Measurements from ENCODE around the gene LOXL4. TPM values are rescaled to one million over a fixed set of nuclear protein-coding genes. Genes with fewer than 3 reads are reported as not detected.

Gene LOXL4
- 9.1 TPM for polyA plus RNA-seq (2013, experiment 1 of 2)
- polyA plus RNA-seq (2013, experiment 2 of 2), result 8.1 TPM

DNA sequence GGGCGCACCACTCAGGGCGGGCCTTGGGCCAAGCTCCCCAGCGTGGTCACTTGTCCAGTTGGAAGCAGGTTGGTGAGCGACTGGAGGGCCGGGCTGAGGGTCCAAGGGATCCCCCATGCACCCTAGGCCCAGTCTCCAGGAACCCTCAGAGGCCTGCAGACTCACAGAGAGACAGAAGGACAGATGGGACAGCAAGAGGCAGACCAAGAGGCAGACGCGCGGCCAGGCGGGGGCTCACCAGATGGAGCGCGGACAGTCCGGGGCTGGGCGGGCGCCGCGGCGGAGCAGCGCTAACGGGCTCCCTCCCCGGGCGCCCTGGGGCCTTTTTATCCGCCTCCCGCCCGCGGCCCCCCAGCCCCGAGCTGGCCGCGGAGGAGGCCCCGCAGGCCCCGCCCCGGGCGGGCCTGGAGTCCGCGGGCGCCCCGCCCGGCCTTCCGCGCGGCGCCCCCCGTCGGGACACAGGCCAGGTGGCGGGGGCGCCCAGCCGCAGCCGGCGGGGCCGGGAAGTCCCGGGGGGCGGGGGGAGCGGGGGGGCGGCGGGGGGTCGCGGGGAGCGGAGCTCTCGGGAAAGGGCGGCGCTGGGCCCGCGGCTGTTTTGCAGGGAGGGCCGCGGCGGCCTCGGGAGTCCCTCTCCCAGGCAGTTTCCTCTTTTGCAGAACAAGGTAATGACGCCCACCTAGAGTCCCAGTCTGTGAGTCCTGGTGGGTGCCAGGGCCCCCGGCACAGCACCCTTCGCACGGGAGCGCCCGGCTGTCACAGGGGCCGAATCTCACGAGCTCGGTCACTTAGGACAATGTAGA lies at the start of gene LOXL4:
TSS of gene LOXL4 (minus strand) at position 301 of the 800 bp plus-strand sequence. CDS start 5,175 bp downstream, outside the sequence.
- 13 to 25% methylated on average over 24 to 46 of the region's 75 CpGs for WGBS, 2 experiments (ENCODE audit: insufficient coverage in 2 of 2)
- Histone ChIP-seq H3K36me3 (ENCODE audit: control insufficient read depth, insufficient read depth, low read length) (no peaks in the 10 kb centered on the region), H3K9me3 (ENCODE audit: control insufficient read depth, low read length) (no peaks in the 10 kb centered on the region), H3K27ac (ENCODE audit: low read depth, low read length, severe bottlenecking) (peak within 1 kb of the TSS; percentile 71), H3K4me1 (ENCODE audit: control insufficient read depth, insufficient read depth, low read length, poor library complexity, severe bottlenecking) (peaks cover 46% of the 10 kb centered on the region), H3K4me3 (ENCODE audit: extremely low read depth, insufficient read depth, low read length, poor library complexity, severe bottlenecking) (peak within 1 kb of the TSS; percentile 18)

DNA sequence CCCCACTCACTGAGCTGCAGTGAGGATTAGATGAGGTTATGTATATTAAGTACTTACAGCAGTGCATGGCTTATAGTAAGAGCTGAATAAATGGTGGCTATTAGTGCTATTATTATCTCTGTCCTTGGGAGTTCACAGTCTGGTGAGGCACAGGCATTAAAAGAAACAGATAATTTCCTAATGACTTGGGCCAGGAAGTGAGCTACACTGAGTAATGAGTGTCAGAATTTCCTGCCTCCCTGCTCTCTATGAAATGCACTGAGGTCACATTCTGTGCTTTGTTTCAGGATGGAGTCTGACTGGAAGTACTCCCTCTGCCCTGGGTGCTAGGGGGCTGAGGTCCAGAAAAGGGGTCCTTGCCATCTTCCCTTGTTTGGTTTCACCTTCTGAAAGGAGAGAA lies 48.7 kb upstream of the LOXL4 start:
- H3K4me1 ChIP-seq (ENCODE audit: control insufficient read depth, insufficient read depth, low read length, poor library complexity, severe bottlenecking), result peaks cover 24% of the 10 kb centered on the region
- H3K27ac ChIP-seq (ENCODE audit: low read depth, low read length, severe bottlenecking), result no peak overlapping the region
- H3K4me3 ChIP-seq (ENCODE audit: extremely low read depth, insufficient read depth, low read length, poor library complexity, severe bottlenecking), result no peak overlapping the region
- H3K36me3 ChIP-seq (ENCODE audit: control insufficient read depth, insufficient read depth, low read length), result no peaks in the 10 kb centered on the region
- H3K9me3 ChIP-seq (ENCODE audit: control insufficient read depth, low read length), result no peaks in the 10 kb centered on the region

DNA sequence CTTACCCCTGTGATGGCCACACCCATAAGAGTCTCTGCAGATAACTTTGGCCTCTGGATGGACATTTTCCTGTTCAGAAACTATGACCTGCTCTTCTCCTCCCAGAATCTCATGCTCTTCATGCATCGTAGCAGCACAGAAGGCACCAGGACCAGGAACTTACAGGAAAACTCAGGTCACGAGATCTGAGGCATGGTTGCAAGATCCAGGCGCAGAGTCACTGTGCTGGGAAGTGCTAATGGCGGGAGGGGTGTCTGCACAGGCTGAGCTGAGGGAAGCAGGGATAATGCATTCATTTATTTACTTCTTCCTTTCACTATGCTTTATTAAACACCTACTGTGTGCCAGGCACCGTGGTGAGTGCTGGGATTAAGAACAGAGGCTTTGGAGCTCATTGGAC lies 48.2 kb upstream of the LOXL4 start:
- no peaks in the 10 kb centered on the region for H3K36me3 ChIP-seq (ENCODE audit: control insufficient read depth, insufficient read depth, low read length)
- 76 to 86% methylated on average over 2 to 4 of the region's 5 CpGs for WGBS, 2 experiments (ENCODE audit: insufficient coverage in 2 of 2)
- H3K27ac ChIP-seq (ENCODE audit: low read depth, low read length, severe bottlenecking), result no peak overlapping the region
- H3K4me3 ChIP-seq (ENCODE audit: extremely low read depth, insufficient read depth, low read length, poor library complexity, severe bottlenecking), result no peak overlapping the region
- H3K9me3 ChIP-seq (ENCODE audit: control insufficient read depth, low read length), result no peaks in the 10 kb centered on the region
- peaks cover 24% of the 10 kb centered on the region for H3K4me1 ChIP-seq (ENCODE audit: control insufficient read depth, insufficient read depth, low read length, poor library complexity, severe bottlenecking)

- H3K27ac ChIP-seq (ENCODE audit: low read depth, low read length, severe bottlenecking), result no peak overlapping the region
- peaks cover 21% of the 10 kb centered on the region for H3K4me1 ChIP-seq (ENCODE audit: control insufficient read depth, insufficient read depth, low read length, poor library complexity, severe bottlenecking)
Measured at GRCh38 chr10:98314532-98315284, 46.7 kb upstream of the LOXL4 start.

DNA sequence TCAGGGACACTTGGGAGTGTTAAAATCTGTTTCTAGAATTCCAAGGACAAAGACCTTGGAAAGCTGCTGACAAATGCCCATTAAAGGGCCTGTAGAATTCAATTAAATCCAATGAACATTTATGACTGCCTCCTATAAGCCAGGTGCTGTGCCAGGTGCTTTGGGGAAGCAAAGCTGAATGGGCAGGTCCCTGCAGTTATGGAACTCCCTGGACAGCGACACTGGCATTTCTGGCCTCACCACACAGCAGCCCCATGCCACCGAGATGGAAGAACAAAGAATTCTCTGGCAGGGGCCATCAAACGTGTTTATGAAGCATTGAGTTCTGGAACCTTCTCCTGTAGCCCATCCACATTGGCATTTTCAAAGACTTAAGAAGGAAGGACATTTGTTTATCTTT lies 45.6 kb upstream of the LOXL4 start:
- 79 to 93% methylated on average over 3 of the region's 3 CpGs for WGBS, 2 experiments (ENCODE audit: insufficient coverage in 2 of 2)
- Histone ChIP-seq H3K36me3 (ENCODE audit: control insufficient read depth, insufficient read depth, low read length) (no peaks in the 10 kb centered on the region), H3K9me3 (ENCODE audit: control insufficient read depth, low read length) (no peaks in the 10 kb centered on the region), H3K4me1 (ENCODE audit: control insufficient read depth, insufficient read depth, low read length, poor library complexity, severe bottlenecking) (peaks cover 21% of the 10 kb centered on the region), H3K27ac (ENCODE audit: low read depth, low read length, severe bottlenecking) (no peak overlapping the region), H3K4me3 (ENCODE audit: extremely low read depth, insufficient read depth, low read length, poor library complexity, severe bottlenecking) (no peak overlapping the region)

More at GRCh38 chr10:98314532-98315284, 46.7 kb upstream of the LOXL4 start:
- H3K36me3 ChIP-seq (ENCODE audit: control insufficient read depth, insufficient read depth, low read length), result no peaks in the 10 kb centered on the region
- no peaks in the 10 kb centered on the region for H3K9me3 ChIP-seq (ENCODE audit: control insufficient read depth, low read length)
- 91 to 92% methylated on average over 6 to 8 of the region's 8 CpGs for WGBS, 2 experiments (ENCODE audit: insufficient coverage in 2 of 2)
- H3K4me3 ChIP-seq (ENCODE audit: extremely low read depth, insufficient read depth, low read length, poor library complexity, severe bottlenecking), result no peak overlapping the region

GRCh38 chr10:98312822-98313221 lies 44.8 kb upstream of the LOXL4 start:
- 100% methylated on average over 4 of the region's 5 CpGs for WGBS, 2 experiments (ENCODE audit: insufficient coverage in 2 of 2)
- Histone ChIP-seq H3K36me3 (ENCODE audit: control insufficient read depth, insufficient read depth, low read length) (no peaks in the 10 kb centered on the region), H3K9me3 (ENCODE audit: control insufficient read depth, low read length) (no peaks in the 10 kb centered on the region)

DNA sequence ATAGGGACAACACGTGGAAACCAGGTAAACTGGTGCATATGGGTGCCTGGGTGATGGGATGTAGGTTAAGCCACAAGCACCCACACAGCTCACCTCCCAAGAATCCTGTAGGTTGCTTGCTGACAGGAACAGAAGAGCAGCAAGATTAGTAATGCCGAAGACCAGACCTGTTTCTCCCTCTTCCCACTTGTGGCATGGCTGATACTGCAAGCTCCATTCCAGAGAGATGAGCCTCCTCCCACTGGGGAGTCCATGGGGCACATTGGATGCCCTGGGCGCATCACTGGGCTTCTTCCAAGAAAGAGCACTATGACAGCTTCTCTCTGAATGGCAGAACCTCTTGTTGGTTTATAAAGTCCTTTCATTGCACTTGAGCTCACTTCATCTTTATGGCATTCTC lies 44.4 kb upstream of the LOXL4 start:
- WGBS, 2 experiments (ENCODE audit: insufficient coverage in 2 of 2), result 59% methylated on average over 2 of the region's 3 CpGs
- Histone ChIP-seq H3K27ac (ENCODE audit: low read depth, low read length, severe bottlenecking) (no peak overlapping the region), H3K4me1 (ENCODE audit: control insufficient read depth, insufficient read depth, low read length, poor library complexity, severe bottlenecking) (peaks cover 16% of the 10 kb centered on the region)

More at GRCh38 chr10:98312822-98313221, 44.8 kb upstream of the LOXL4 start:
- H3K4me1 ChIP-seq (ENCODE audit: control insufficient read depth, insufficient read depth, low read length, poor library complexity, severe bottlenecking), result peaks cover 20% of the 10 kb centered on the region
- no peak overlapping the region for H3K27ac ChIP-seq (ENCODE audit: low read depth, low read length, severe bottlenecking)
- H3K4me3 ChIP-seq (ENCODE audit: extremely low read depth, insufficient read depth, low read length, poor library complexity, severe bottlenecking), result no peak overlapping the region

DNA sequence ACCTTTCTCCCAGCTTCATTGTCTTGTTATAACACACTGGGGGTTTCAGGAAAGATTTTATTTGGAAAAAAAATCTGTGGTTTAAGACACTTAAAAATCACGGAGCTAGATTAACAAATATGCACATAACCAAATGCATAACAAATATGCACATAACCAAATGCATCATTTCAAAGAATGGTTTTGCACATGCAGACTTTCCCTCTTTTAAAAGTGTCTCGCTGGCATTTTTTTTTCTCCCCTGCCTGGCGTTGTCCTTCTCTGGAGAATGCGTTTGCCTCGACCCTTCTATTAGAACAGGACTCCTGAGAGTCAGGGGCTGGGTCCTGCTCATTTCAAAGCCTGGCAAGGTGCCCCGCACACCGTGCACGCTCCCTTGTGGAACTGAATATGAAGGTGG lies 42.7 kb upstream of the LOXL4 start:
- no peaks in the 10 kb centered on the region for H3K9me3 ChIP-seq (ENCODE audit: control insufficient read depth, low read length)
- no peaks in the 10 kb centered on the region for H3K4me1 ChIP-seq (ENCODE audit: control insufficient read depth, insufficient read depth, low read length, poor library complexity, severe bottlenecking)
- H3K36me3 ChIP-seq (ENCODE audit: control insufficient read depth, insufficient read depth, low read length), result no peaks in the 10 kb centered on the region
- H3K27ac ChIP-seq (ENCODE audit: low read depth, low read length, severe bottlenecking), result no peak overlapping the region
- no peak overlapping the region for H3K4me3 ChIP-seq (ENCODE audit: extremely low read depth, insufficient read depth, low read length, poor library complexity, severe bottlenecking)
- 91 to 95% methylated on average over 6 to 8 of the region's 8 CpGs for WGBS, 2 experiments (ENCODE audit: insufficient coverage in 2 of 2)

More for the DNA sequence above, 44.4 kb upstream of the LOXL4 start:
- H3K4me3 ChIP-seq (ENCODE audit: extremely low read depth, insufficient read depth, low read length, poor library complexity, severe bottlenecking), result no peak overlapping the region
- no peaks in the 10 kb centered on the region for H3K9me3 ChIP-seq (ENCODE audit: control insufficient read depth, low read length)
- H3K36me3 ChIP-seq (ENCODE audit: control insufficient read depth, insufficient read depth, low read length), result no peaks in the 10 kb centered on the region

- Histone ChIP-seq H3K4me3 (ENCODE audit: extremely low read depth, insufficient read depth, low read length, poor library complexity, severe bottlenecking) (no peak overlapping the region), H3K36me3 (ENCODE audit: control insufficient read depth, insufficient read depth, low read length) (no peaks in the 10 kb centered on the region), H3K4me1 (ENCODE audit: control insufficient read depth, insufficient read depth, low read length, poor library complexity, severe bottlenecking) (no peaks in the 10 kb centered on the region), H3K9me3 (ENCODE audit: control insufficient read depth, low read length) (no peaks in the 10 kb centered on the region), H3K27ac (ENCODE audit: low read depth, low read length, severe bottlenecking) (peak overlapping the region; percentile 37)
- 28 to 29% methylated on average over 11 to 12 of the region's 21 CpGs for WGBS, 2 experiments (ENCODE audit: insufficient coverage in 2 of 2)
Measured at GRCh38 chr10:98309366-98310355, 41.7 kb upstream of the LOXL4 start.

GRCh38 chr10:98308669-98309365 lies 40.8 kb upstream of the LOXL4 start:
- Histone ChIP-seq H3K4me3 (ENCODE audit: extremely low read depth, insufficient read depth, low read length, poor library complexity, severe bottlenecking) (no peak overlapping the region), H3K27ac (ENCODE audit: low read depth, low read length, severe bottlenecking) (no peak overlapping the region)
- WGBS, 2 experiments (ENCODE audit: insufficient coverage in 2 of 2), result 69 to 75% methylated on average over 9 to 12 of the region's 13 CpGs

More at GRCh38 chr10:98308669-98309365, 40.8 kb upstream of the LOXL4 start:
- no peaks in the 10 kb centered on the region for H3K36me3 ChIP-seq (ENCODE audit: control insufficient read depth, insufficient read depth, low read length)
- H3K4me1 ChIP-seq (ENCODE audit: control insufficient read depth, insufficient read depth, low read length, poor library complexity, severe bottlenecking), result no peaks in the 10 kb centered on the region
- H3K9me3 ChIP-seq (ENCODE audit: control insufficient read depth, low read length), result no peaks in the 10 kb centered on the region

Measured in mesodermal cell (in vitro differentiated cells).